GM21515 (cell line): ENCODE results near the gene GSKIP.

Source experiments
- ATAC-seq: cut with Tn5 transposase; IDR thresholded peaks from one replicate; pipeline ENCODE4 v1.9.1; 2021; ENCODE audit not compliant: unreplicated experiment

Gene GSKIP

DNA sequence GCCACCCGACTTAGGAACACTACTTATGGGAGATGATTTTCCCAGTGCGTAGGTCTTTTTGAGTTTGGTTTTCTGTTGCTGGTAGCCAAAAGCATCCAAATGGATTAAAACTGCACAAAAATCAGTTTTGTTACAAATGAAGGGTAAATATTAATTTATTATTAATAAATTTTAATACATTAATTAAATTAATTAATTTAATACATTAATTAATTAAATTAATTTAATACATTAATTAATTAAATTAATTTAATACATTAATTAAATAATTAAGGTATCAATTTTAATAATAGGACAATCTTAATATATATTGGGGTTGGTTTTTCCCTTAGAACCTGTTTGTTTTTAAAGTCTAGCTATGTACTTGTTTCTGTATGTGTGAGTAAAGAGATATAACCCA is 52.2 kb downstream of the GSKIP start:
- no peak for ATAC-seq

GRCh38 chr14:96416292-96416691 is 53.0 kb downstream of the GSKIP start:
- no peak for ATAC-seq

GRCh38 chr14:96417254-96417653 is 53.9 kb downstream of the GSKIP start:
- no peak for ATAC-seq

DNA sequence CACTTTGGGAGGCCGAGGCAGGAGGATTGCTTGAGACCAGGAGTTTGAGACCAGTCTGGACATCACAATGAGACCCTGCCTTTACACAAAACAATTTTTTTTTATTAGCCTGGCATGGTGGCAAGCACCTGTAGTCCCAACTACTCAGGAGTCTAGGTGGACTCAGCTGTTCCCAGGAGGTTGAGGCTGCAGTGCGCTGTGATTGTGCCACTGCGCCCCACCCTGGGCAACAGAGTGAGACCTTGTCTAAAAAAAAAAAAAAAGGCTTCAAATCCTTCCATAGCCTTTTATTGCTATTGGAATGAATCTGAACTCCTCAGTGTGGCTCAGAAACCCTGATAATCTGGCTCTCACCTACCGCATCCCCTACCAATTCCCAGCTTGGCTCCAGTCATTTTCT is 54.7 kb downstream of the GSKIP start:
- no peak for ATAC-seq

GRCh38 chr14:96421236-96421635 is 57.9 kb downstream of the GSKIP start:
- ATAC-seq: no peak

DNA sequence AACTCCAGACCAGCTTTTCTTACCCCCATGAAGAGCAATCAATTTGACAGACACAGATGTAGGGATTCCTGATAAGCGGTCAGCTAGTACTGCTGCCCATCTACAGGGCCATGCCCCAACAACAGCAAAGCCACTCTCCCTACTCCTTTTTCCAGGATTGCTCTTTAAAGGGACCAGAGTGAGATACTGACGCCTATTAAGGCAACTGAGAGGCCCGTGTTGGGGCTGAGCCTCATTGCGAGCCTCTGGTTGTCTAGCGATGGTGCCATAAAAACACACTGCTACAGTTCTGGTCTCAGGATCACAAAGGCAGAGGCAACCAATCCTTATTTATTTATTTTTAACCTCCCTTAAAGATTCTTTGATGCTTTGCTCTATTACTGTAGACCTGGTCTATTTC is 59.7 kb downstream of the GSKIP start:
- no peak for ATAC-seq

DNA sequence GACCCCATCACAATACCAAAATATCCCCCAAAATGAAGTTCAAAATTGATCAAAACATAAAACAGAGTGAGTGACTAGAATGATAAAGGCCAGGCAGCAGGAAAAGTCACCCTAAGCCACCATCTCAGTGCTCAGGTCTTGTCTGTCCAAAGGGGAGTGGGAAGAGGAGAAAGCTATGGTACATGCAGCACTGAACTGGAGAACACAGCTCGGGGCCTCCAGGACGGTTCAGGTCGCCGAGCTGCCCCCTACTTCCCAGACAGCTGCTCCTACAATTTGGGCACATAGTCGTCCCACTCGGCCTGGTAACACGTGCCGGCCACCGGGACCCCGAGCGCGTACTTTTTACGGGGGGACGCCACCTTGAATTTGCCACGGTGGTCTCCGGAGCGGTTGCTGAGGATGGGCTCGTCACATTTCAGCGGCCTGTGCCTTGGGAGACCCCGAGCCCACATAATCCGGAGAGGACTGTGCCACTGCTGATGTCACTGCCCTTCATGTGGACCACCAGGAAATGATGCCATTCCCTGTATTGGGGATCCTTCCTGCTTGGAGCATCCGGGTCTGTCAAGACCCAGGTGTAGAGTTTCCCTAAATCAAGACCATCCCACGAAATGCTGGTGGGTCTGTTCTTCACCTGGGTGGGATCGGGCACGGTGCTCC is 60.3 kb downstream of the GSKIP start:
- ATAC-seq: no peak

DNA sequence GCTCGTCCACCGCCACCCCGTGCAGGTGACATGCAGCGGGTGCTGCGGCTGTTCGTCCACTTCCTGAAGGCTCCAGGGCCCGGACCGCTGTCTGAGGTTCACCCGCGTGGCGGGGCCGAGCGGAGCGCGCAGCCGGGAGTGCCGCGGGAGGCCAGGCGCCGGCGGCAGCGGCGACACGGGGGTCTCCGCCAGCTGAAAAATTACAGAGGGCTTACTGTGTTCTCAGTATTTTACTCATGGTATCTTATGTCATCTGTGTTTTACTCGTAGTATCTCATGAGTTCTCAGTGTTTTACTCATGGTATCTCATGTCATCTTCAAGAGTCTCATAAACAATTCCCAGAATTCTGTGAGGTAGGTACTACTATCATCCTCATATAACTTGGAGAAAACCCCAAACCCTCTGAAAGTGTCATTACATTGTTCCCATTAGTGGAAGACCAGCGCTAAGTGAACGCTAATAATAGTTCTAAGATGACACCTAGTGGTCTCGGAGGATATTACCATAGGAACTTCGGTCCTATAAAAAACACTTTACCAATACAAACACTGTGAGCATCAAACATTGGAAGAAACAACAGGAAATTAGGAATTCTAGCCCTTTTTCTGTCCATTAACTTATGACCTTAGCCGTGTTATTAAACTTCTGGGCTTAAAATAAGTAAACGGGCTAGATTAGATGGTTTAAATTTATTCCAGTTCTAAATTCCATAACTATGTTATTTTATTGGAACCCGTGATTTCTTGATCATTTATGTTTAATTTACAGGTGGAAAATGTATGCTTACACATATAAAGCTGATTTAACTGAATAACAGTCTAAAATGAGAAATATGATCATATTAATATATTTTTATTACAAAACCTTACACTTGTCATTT is 61.0 kb downstream of the GSKIP start:
- no peak for ATAC-seq

GRCh38 chr14:96434040-96434439 is 70.7 kb downstream of the GSKIP start:
- no peak for ATAC-seq
